B cell (primary cell): ENCODE data around the gene MAPK9. TPM values are rescaled to one million over a fixed set of nuclear protein-coding genes. Genes with fewer than 3 reads are reported as not detected.

ENCODE experiments used
- ATAC-seq: fragments of 200-7000 bp; cut with Tn5 transposase; one replicate; pipeline ENCODE4 v1.10.0; 2021; ENCODE audit warnings: low read depth, mild to moderate bottlenecking, moderate number of reproducible peaks, moderate library complexity
- CTCF ChIA-PET: fragments of 350-600 bp; sonication (Branson Sonifier 250); formaldehyde crosslinking; loops from one replicate; lab custom pipeline; 2021; ENCODE audit warnings: antibody characterized with exemption, inconsistent platforms; lab: Charles Lee
- POLR2A ChIA-PET: fragments of 350-600 bp; sonication (Branson Sonifier 250); formaldehyde crosslinking; loops from one replicate; lab custom pipeline; 2021; ENCODE audit warnings: antibody characterized with exemption; lab: Charles Lee
- DNase-seq: peaks from one replicate; pipeline ENCODE4 v3.0.0; 2013
- H2AFZ ChIP-seq: 2 replicates; pipeline ENCODE4 v1.6.1; 2012; ENCODE audit warnings: mild to moderate bottlenecking, low read depth, low read length; ENCODE audit not compliant: insufficient read depth, poor library complexity, severe bottlenecking
- H3K27ac ChIP-seq, 2 donors: 1 replicate in 1 of 2; 2 replicates in 1 of 2; pipeline ENCODE4 v1.5.1; 2012 to 2013; ENCODE audit warnings: low read length in 2 of 2, mild to moderate bottlenecking in 2 of 2, moderate library complexity in 1 of 2
- H3K27me3 ChIP-seq, 4 experiments: fragments of 200-600 bp in 1 of 4; sonication (generic) in 1 of 4; replicated peaks in 1 of 4; 1 replicate in 2 of 4; 2 replicates in 2 of 4; pipeline versions ENCODE4 v1.6.1 to v1.7.0; 2013 to 2016; ENCODE audit warnings: low read length in 3 of 4, mild to moderate bottlenecking in 2 of 4, mixed read lengths in 1 of 4, moderate library complexity in 1 of 4; ENCODE audit not compliant: insufficient read depth in 4 of 4, control insufficient read depth in 3 of 4; ENCODE audit errors: control extremely low read depth in 1 of 4
- H3K36me3 ChIP-seq, 2 experiments: replicated peaks in 1 of 2; 1 replicate in 1 of 2; 2 replicates in 1 of 2; pipeline versions ENCODE4 v1.6.1 to v1.7.1; 2013; ENCODE audit warnings: low read length in 1 of 2; ENCODE audit not compliant: insufficient read depth in 2 of 2, control insufficient read depth in 1 of 2; ENCODE audit errors: control extremely low read depth in 1 of 2, extremely low read depth in 1 of 2
- H3K4me1 ChIP-seq, 2 donors: fragments of 200-600 bp in 1 of 2; sonication (generic) in 1 of 2; 1 replicate in 1 of 2; 2 replicates in 1 of 2; pipeline versions ENCODE4 v1.5.1 to v1.6.1; 2013 to 2017; ENCODE audit warnings: low read length in 2 of 2; ENCODE audit not compliant: control insufficient read depth in 2 of 2, insufficient read depth in 2 of 2
- H3K4me2 ChIP-seq: replicated peaks from 2 replicates; pipeline ENCODE3; 2012; ENCODE audit warnings: mild to moderate bottlenecking, low read depth, low read length; ENCODE audit not compliant: poor library complexity, severe bottlenecking
- H3K4me3 ChIP-seq, 5 experiments: fragments of 200-600 bp in 1 of 5; sonication (generic) in 1 of 5; 1 replicate in 3 of 5; 2 replicates in 2 of 5; pipeline versions ENCODE4 v1.5.1 to v1.7.0; 2011 to 2016; ENCODE audit warnings: low read length in 4 of 5, mild to moderate bottlenecking in 4 of 5, low read depth in 2 of 5, control low read depth in 1 of 5, moderate library complexity in 1 of 5; ENCODE audit not compliant: insufficient read depth in 1 of 5; ENCODE audit errors: control extremely low read depth in 1 of 5, extremely low read depth in 1 of 5
- H3K79me2 ChIP-seq: fragments of 200-600 bp; sonication (generic); one replicate; pipeline ENCODE4 v1.6.0; 2016; ENCODE audit warnings: low read length; ENCODE audit not compliant: control insufficient read depth, insufficient read depth
- H3K9ac ChIP-seq: fragments of 200-600 bp; sonication (generic); 2 replicates; pipeline ENCODE4 v1.6.1; 2017; ENCODE audit warnings: mild to moderate bottlenecking, low read length, moderate library complexity
- H3K9me3 ChIP-seq, 3 donors: one replicate each; pipeline versions ENCODE4 v1.6.1 to v1.7.1; 2013; ENCODE audit warnings: low read length in 2 of 3; ENCODE audit not compliant: control insufficient read depth in 2 of 3, insufficient read depth in 1 of 3; ENCODE audit errors: control extremely low read depth in 1 of 3
- H4K20me1 ChIP-seq: 2 replicates; pipeline ENCODE4 v1.6.0; 2012; ENCODE audit warnings: mild to moderate bottlenecking, low read length; ENCODE audit not compliant: insufficient read depth, control insufficient read depth, poor library complexity, severe bottlenecking
- H3K27ac Mint-ChIP-seq: one replicate; pipeline ENCODE4 v1.8.0; 2021; ENCODE audit warnings: mixed read lengths
- H3K27me3 Mint-ChIP-seq: one replicate; pipeline ENCODE4 v1.8.0; 2021; ENCODE audit warnings: mixed read lengths
- H3K4me1 Mint-ChIP-seq: one replicate; pipeline ENCODE4 v1.8.0; 2021; ENCODE audit warnings: mixed read lengths
- H3K4me3 Mint-ChIP-seq: one replicate; pipeline ENCODE4 v1.8.0; 2021; ENCODE audit warnings: mixed read lengths
- H3K9me3 Mint-ChIP-seq: one replicate; pipeline ENCODE4 v1.8.0; 2022; ENCODE audit warnings: mixed read lengths; ENCODE audit not compliant: insufficient read depth
- EZH2 ChIP-seq: IDR thresholded peaks from 2 replicates; pipeline ENCODE4 v1.6.1; 2012; ENCODE audit warnings: borderline replicate concordance, low read depth, mild to moderate bottlenecking, moderate library complexity, low read length; ENCODE audit not compliant: insufficient read depth, poor library complexity, severe bottlenecking
- WGBS: methylation state at CpG from one replicate; pipeline ENCODE4 v1.1.5; 2013; ENCODE audit warnings: missing lambda C conversion rate; ENCODE audit not compliant: insufficient coverage; 5-methylcytosine and 5-hydroxymethylcytosine counted together
- intact Hi-C: fragments of 100-400 bp; cut with micrococcal nuclease; formaldehyde crosslinking; loops from one replicate; pipeline ENCODE4 v1.10.0; 2022
- polyA plus RNA-seq: library from polyadenylated mRNA; depleted of rRNA; stranded (reverse); fragments of >200 nt; gene quantifications from 2 replicates; pipeline ENCODE4 v1.2.3, GENCODE V29; 2012
- total RNA-seq, 2 donors: library from RNA; stranded (reverse); fragments of 120-200 nt in 1 of 2; gene quantifications; 1 replicate in 1 of 2; 2 replicates in 1 of 2; pipeline versions ENCODE4 v1.2.3 to v1.2.4, GENCODE V29; 2013 to 2022
- TF ChIP-seq, protein P1 (sequence below): fragments of 200-600 bp; IDR thresholded peaks from one replicate; pipeline ENCODE4 v1.8.0; 2022; ENCODE audit warnings: antibody characterized with exemption, mild to moderate bottlenecking

The MAPK9 gene
- total and polyA plus RNA-seq, 2 donors (not counting 1 experiment from before 2014, with no cell fraction given): 19.7 to 40.4 TPM

DNA sequence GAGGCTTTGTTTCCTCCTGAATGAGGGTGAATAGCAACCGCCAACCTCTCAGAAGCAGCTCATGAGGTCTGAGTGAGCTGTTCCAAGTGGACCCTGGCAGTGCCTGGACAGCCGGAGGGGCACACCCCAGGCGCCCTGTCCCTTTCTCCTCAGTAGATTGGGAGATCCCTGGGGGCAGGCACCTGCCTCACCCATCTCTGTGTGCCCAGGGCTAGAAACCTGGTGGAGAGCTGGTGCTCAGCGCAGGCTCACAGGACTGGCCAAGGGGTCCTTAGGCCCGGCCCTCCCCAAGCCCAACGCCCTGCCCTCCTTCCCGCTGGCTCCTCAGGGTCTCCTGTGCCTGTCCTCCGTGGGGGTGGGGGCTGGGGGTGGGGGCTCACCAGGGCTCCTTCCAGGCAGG is 14.9 kb upstream of the MAPK9 start:
- DNase-seq (no peak), ATAC-seq (no peak)
- Histone ChIP-seq H3K27me3 (no peaks in the 10 kb centered on the region), H3K4me1 (no peaks in the 10 kb centered on the region), H3K4me2 (no peak overlapping the region), H2AFZ (no peak overlapping the region), H3K79me2 (no peaks in the 10 kb centered on the region), H3K9ac (no peak overlapping the region), H3K27ac (no peak overlapping the region), H3K4me3 (no peak overlapping the region), H3K36me3 (no peaks in the 10 kb centered on the region), H4K20me1 (no peaks in the 10 kb centered on the region), H3K9me3 (no peaks in the 10 kb centered on the region)
- no peak overlapping the region for H3K27ac Mint-ChIP-seq
- ChIA-PET CTCF (interaction anchor here (0.5 to 2.2 kb wide), 2 partner anchors 9 to 80 kb away, joined by 3 to 8 read pairs; no protein-coding TSS in a partner anchor), POLR2A (no interaction called here)
- H3K4me1 Mint-ChIP-seq: no peaks in the 10 kb centered on the region
- H3K9me3 Mint-ChIP-seq: no peaks in the 10 kb centered on the region
- peaks cover under 1% of the 10 kb centered on the region for H3K27me3 Mint-ChIP-seq
- WGBS: 94% methylated on average over 8 of the region's 8 CpGs
- TF ChIP-seq, protein P1, sequence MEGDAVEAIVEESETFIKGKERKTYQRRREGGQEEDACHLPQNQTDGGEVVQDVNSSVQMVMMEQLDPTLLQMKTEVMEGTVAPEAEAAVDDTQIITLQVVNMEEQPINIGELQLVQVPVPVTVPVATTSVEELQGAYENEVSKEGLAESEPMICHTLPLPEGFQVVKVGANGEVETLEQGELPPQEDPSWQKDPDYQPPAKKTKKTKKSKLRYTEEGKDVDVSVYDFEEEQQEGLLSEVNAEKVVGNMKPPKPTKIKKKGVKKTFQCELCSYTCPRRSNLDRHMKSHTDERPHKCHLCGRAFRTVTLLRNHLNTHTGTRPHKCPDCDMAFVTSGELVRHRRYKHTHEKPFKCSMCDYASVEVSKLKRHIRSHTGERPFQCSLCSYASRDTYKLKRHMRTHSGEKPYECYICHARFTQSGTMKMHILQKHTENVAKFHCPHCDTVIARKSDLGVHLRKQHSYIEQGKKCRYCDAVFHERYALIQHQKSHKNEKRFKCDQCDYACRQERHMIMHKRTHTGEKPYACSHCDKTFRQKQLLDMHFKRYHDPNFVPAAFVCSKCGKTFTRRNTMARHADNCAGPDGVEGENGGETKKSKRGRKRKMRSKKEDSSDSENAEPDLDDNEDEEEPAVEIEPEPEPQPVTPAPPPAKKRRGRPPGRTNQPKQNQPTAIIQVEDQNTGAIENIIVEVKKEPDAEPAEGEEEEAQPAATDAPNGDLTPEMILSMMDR: no peak
- no peak for TF ChIP-seq EZH2
- intact Hi-C loops: no loop called here
- H3K4me3 Mint-ChIP-seq: no peak overlapping the region

DNA sequence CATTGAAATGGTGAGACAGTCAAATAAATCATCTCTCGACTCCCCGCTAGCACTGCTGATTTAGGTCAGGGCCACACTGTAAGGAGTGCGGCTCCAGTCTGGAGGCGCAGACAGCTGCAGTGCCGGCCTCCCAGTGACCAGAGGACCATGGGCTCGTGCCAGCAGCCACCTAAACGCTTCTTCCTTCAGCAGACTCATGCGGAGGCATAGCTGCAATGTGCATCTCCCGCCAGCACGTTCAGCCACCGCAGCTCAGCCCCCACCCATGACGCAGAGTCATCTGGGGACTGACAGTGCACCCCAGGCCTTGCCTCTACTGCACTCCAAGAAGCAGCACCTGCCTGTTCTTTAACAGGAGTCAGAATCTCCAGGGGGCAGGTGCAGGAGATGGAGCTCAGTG is 13.6 kb upstream of the MAPK9 start:
- Mint-ChIP-seq H3K4me3 (no peak overlapping the region), H3K27ac (no peak overlapping the region), H3K27me3 (peaks cover 12% of the 10 kb centered on the region), H3K4me1 (no peaks in the 10 kb centered on the region), H3K9me3 (no peaks in the 10 kb centered on the region)
- Histone ChIP-seq H3K9me3 (no peaks in the 10 kb centered on the region), H3K4me2 (no peak overlapping the region), H3K4me3 (no peak overlapping the region), H3K79me2 (no peaks in the 10 kb centered on the region), H3K27me3 (no peaks in the 10 kb centered on the region), H2AFZ (no peak overlapping the region), H3K9ac (no peak overlapping the region), H3K4me1 (no peaks in the 10 kb centered on the region), H4K20me1 (no peaks in the 10 kb centered on the region), H3K36me3 (no peaks in the 10 kb centered on the region), H3K27ac (no peak overlapping the region)
- POLR2A ChIA-PET: no interaction called here
- no peak for ATAC-seq
- 84% methylated on average over 12 of the region's 12 CpGs for WGBS
- CTCF ChIA-PET: interaction anchor here (1.1 to 2.1 kb wide), 2 partner anchors 9 to 10 kb away, joined by 3 to 6 read pairs; no protein-coding TSS in a partner anchor
- TF ChIP-seq, protein P1: no peak
- no peak for TF ChIP-seq EZH2
- no peak for DNase-seq
- intact Hi-C loops: no loop called here
